Subcutaneous abdominal adipose tissue (tissue), 5 donors: ENCODE measurements around the gene CNTNAP5.

Experiments used
- H3K27ac ChIP-seq: one replicate; pipeline ENCODE4 v1.7.0; 2013; ENCODE audit warnings: low read depth, mild to moderate bottlenecking, inconsistent platforms, low read length, moderate library complexity
- H3K27me3 ChIP-seq, 5 donors: one replicate each; pipeline ENCODE4 v1.7.0; 2013; ENCODE audit warnings: low read length in 5 of 5, inconsistent platforms in 1 of 5; ENCODE audit not compliant: control insufficient read depth in 5 of 5, insufficient read depth in 4 of 5
- H3K36me3 ChIP-seq, 5 donors: one replicate each; pipeline ENCODE4 v1.7.0; 2013; ENCODE audit warnings: low read length in 5 of 5; ENCODE audit not compliant: control insufficient read depth in 5 of 5, insufficient read depth in 5 of 5
- H3K4me1 ChIP-seq, 5 donors: one replicate each; pipeline ENCODE4 v1.7.0; 2013; ENCODE audit warnings: low read length in 5 of 5, mild to moderate bottlenecking in 3 of 5, moderate library complexity in 1 of 5; ENCODE audit not compliant: control insufficient read depth in 5 of 5, insufficient read depth in 5 of 5
- H3K4me3 ChIP-seq, 5 donors: one replicate each; pipeline ENCODE4 v1.7.0; 2013; ENCODE audit warnings: low read length in 5 of 5, low read depth in 1 of 5
- H3K9ac ChIP-seq, 5 donors: one replicate each; pipeline ENCODE4 v1.7.0; 2013; ENCODE audit warnings: low read length in 5 of 5, mild to moderate bottlenecking in 4 of 5, moderate library complexity in 3 of 5
- H3K9me3 ChIP-seq, 5 donors: one replicate each; pipeline ENCODE4 v1.7.0; 2013; ENCODE audit warnings: low read length in 5 of 5; ENCODE audit not compliant: control insufficient read depth in 5 of 5
- donor health status: healthy.
- donor health status: healthy.
- donor health status: healthy.
- donor health status: healthy.
- donor health status: healthy.

The CNTNAP5 gene

GRCh38 chr2:124520953-124521352 is 495.9 kb downstream of the CNTNAP5 start:
- Histone ChIP-seq H3K36me3 (no peaks in the 10 kb centered on the region), H3K9me3 (no peaks in the 10 kb centered on the region), H3K4me3 (no peak overlapping the region), H3K27me3 (no peaks in the 10 kb centered on the region), H3K4me1 (peaks cover 0 to 4% (median 0%) of the 10 kb centered on the region in 5 donors), H3K9ac (no peak overlapping the region), H3K27ac (no peak overlapping the region)

GRCh38 chr2:124523096-124523495 is 498.0 kb downstream of the CNTNAP5 start:
- peaks cover 0 to 4% (median 0%) of the 10 kb centered on the region in 5 donors for H3K4me1 ChIP-seq
- H3K9me3 ChIP-seq = no peaks in the 10 kb centered on the region

GRCh38 chr2:124524155-124524915 is 499.2 kb downstream of the CNTNAP5 start:
- Histone ChIP-seq H3K9me3 (no peaks in the 10 kb centered on the region), H3K4me3 (no peak overlapping the region), H3K4me1 (peaks cover 0 to 4% (median 0%) of the 10 kb centered on the region in 5 donors), H3K27ac (no peak overlapping the region), H3K9ac (no peak overlapping the region), H3K27me3 (no peaks in the 10 kb centered on the region), H3K36me3 (no peaks in the 10 kb centered on the region)

More at GRCh38 chr2:124523096-124523495, 498.0 kb downstream of the CNTNAP5 start:
- Histone ChIP-seq H3K36me3 (no peaks in the 10 kb centered on the region), H3K9ac (no peak overlapping the region), H3K4me3 (no peak overlapping the region), H3K27me3 (no peaks in the 10 kb centered on the region), H3K27ac (no peak overlapping the region)

- Histone ChIP-seq H3K9ac (no peak overlapping the region), H3K4me1 (peaks cover 0 to 4% (median 0%) of the 10 kb centered on the region in 5 donors), H3K4me3 (no peak overlapping the region), H3K36me3 (no peaks in the 10 kb centered on the region), H3K9me3 (no peaks in the 10 kb centered on the region), H3K27ac (no peak overlapping the region), H3K27me3 (peaks cover 0 to 3% (median 0%) of the 10 kb centered on the region in 5 donors)
These were observed 501.1 kb downstream of the CNTNAP5 start for GRCh38 chr2:124526221-124526620.

DNA sequence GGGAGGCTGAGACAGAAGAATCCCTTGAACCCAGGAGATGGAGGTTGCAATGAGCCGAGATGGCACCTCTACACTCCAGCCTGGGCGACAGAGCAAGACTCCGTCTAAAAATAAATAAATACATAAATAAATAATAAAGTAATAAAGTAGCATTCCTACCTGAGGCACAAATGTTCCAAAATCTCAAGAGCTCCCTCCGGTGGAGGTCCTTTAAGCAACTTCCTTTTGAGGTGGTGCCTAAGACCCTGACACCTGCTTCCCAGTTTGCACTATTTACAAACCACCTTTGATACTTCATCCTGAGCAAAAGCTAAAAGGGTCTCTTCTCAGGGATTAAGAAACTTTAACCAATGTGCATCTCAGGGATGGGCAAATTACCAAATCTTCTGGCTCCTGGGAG is 505.1 kb downstream of the CNTNAP5 start:
- Histone ChIP-seq H3K4me1 (no peaks in the 10 kb centered on the region), H3K9me3 (no peaks in the 10 kb centered on the region), H3K36me3 (no peaks in the 10 kb centered on the region), H3K4me3 (no peak overlapping the region), H3K27ac (no peak overlapping the region), H3K9ac (no peak overlapping the region), H3K27me3 (peaks cover 0 to 3% (median 0%) of the 10 kb centered on the region in 5 donors)

DNA sequence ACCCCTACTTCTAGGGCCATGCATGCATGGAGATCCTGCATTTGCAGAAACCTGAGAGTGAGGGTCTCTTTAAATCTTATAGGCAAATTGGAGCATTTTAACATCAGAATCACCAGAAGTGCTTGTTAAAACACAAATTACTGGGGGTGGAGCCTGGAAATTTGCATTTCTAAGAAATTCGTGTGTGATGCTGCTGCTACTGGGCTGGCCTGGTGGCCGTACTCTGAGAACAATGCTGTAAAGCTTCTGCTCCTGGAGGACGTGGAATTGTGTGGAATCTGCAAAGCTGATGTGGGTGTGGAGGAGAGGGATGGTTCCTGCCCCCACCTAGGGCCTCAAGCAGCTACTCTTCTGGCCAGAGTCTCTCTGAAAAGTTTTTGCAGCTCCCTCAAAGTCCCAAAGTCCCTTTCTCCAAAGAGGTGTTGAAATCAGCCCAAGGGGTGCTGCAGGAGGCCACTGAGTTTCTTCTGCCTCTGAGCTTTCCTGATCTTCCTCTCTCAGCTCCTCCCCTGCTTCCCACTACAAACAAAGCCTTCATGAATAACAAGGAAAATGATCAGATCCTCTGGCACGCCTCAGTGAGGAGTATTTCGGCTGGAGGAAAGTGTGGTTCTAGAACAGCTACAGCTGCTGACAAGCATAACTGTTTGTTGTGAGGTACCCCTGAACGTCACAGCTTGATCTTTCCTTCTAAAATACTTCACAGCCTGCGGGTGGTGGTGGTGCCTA is 508.3 kb downstream of the CNTNAP5 start:
- peaks cover 0 to 3% (median 0%) of the 10 kb centered on the region in 5 donors for H3K27me3 ChIP-seq
- no peak overlapping the region for H3K27ac ChIP-seq
- no peaks in the 10 kb centered on the region for H3K4me1 ChIP-seq
- H3K9ac ChIP-seq = no peak overlapping the region
- no peaks in the 10 kb centered on the region for H3K36me3 ChIP-seq
- no peaks in the 10 kb centered on the region for H3K9me3 ChIP-seq
- no peak overlapping the region for H3K4me3 ChIP-seq

- Histone ChIP-seq H3K9me3 (no peaks in the 10 kb centered on the region), H3K27ac (no peak overlapping the region), H3K27me3 (peaks cover 0 to 3% (median 0%) of the 10 kb centered on the region in 5 donors), H3K4me3 (no peak overlapping the region), H3K36me3 (no peaks in the 10 kb centered on the region), H3K9ac (no peak overlapping the region), H3K4me1 (no peaks in the 10 kb centered on the region)
These were observed 508.9 kb downstream of the CNTNAP5 start for GRCh38 chr2:124534028-124534427.

DNA sequence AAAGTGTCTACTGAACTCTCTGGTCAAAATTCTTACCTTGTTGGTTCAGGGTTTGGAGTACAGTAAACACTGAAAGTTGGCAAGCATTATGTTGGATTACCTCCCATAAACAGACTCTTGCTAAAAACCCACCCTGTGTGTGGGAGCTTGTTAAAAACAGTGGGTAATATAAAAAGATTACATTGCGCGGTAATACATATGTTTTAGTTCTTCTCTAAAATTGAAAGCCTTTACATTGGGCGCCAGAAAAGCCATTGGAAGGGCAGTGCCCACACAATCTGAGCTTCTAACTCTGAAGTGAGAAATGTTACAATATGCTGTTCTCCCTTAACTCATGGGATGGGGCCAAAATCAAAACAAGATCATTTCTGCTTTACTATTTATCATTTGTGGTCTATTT is 510.7 kb downstream of the CNTNAP5 start:
- H3K9me3 ChIP-seq = no peaks in the 10 kb centered on the region
- no peaks in the 10 kb centered on the region for H3K4me1 ChIP-seq
- H3K27me3 ChIP-seq = no peaks in the 10 kb centered on the region
- H3K9ac ChIP-seq = no peak overlapping the region
- H3K4me3 ChIP-seq = no peak overlapping the region
- H3K27ac ChIP-seq = no peak overlapping the region
- H3K36me3 ChIP-seq = no peaks in the 10 kb centered on the region

DNA sequence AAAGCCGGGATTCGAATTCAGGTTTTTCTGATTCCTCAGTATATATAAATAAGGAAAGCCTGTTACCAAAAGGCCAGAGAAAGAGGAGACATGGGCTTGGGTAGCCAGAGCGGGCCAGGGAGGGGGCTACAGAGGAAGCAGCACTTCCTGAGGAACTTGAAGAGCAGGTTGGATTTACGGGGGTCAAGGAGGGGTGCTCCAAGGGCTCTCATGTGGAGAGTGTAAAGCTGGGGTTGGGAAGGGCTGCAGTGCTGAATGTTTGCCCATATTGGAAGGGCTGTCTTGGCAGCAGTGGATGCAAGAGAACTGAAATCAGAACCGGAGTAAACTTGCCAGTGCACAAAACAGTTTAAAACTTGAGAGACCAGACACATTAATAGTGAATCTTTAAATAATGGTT is 511.5 kb downstream of the CNTNAP5 start:
- Histone ChIP-seq H3K9ac (no peak overlapping the region), H3K36me3 (no peaks in the 10 kb centered on the region)

DNA sequence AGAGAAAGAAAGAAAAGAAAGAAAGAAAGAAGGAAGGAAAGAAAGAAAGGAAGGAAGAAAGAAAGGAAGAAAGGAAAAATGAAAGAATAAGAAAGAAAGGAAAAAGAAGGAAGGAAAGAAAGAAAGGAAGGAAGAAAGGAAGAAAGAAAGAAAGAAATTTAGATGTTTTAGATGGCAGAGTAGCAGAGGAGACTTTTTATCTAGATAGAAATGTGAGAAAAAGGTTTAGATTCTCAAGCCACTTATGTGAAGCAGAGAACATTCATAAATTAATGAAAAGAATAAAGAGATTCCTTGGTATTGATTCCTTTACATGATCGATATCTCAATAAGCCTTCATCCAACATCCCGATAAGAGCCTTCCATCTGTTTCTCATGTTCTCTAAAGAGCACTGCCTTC is 513.5 kb downstream of the CNTNAP5 start:
- Histone ChIP-seq H3K27me3 (peaks cover 0 to 5% (median 0%) of the 10 kb centered on the region in 5 donors), H3K4me3 (no peak overlapping the region), H3K4me1 (no peaks in the 10 kb centered on the region), H3K9me3 (no peaks in the 10 kb centered on the region), H3K36me3 (no peaks in the 10 kb centered on the region), H3K27ac (no peak overlapping the region), H3K9ac (no peak overlapping the region)

More for the DNA sequence above, 511.5 kb downstream of the CNTNAP5 start:
- no peak overlapping the region for H3K4me3 ChIP-seq
- no peaks in the 10 kb centered on the region for H3K27me3 ChIP-seq
- H3K4me1 ChIP-seq = no peaks in the 10 kb centered on the region
- H3K27ac ChIP-seq = no peak overlapping the region
- H3K9me3 ChIP-seq = no peaks in the 10 kb centered on the region
